ENCODE measurements around the gene CARD11.
"Not testable (repeated sequence)": the region's sequence is repeated elsewhere in the genome, so short reads cannot be mapped to it uniquely, and the experiment has no call there.

CARD11 gene

DNA sequence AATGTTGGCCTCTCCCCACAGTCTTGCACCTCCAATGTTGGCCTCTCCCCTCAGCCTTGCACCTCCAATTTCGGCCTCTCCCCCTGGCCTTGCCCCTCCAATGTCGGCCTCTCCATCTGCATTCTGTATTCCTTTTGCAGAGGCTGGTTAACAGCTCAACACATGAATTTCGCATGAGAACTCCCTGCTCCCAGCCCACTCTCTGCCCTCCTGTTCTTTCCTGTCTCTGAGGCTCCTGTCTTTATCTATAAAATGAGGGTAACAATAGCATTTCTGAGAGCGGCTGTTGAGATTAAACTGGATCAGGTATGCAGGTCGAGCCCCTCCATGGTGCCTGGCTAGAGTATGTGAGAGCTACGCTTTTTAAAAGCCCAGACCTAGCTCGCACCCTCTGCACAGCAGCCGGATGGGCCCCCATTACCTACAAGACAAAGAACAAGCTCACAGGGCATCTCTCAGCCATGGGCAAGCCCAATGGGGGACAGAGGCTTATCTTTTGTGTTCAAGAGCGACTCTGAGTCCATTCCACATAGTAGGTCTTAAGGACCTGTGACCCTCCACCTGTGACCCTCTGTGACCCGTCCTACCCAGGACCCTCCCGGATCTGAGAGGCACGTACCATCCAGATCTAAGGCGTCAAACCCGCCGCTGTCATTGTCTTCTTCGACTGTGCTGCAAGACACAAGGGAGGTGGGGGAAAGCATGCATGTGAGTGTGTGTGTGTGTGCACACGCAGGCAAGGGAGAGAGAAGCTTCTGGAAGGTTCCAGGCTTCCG lies 117.4 kb downstream of the CARD11 start:
- no peak for DNase-seq (ENCODE audit: low read depth in 3 of 3)

DNA sequence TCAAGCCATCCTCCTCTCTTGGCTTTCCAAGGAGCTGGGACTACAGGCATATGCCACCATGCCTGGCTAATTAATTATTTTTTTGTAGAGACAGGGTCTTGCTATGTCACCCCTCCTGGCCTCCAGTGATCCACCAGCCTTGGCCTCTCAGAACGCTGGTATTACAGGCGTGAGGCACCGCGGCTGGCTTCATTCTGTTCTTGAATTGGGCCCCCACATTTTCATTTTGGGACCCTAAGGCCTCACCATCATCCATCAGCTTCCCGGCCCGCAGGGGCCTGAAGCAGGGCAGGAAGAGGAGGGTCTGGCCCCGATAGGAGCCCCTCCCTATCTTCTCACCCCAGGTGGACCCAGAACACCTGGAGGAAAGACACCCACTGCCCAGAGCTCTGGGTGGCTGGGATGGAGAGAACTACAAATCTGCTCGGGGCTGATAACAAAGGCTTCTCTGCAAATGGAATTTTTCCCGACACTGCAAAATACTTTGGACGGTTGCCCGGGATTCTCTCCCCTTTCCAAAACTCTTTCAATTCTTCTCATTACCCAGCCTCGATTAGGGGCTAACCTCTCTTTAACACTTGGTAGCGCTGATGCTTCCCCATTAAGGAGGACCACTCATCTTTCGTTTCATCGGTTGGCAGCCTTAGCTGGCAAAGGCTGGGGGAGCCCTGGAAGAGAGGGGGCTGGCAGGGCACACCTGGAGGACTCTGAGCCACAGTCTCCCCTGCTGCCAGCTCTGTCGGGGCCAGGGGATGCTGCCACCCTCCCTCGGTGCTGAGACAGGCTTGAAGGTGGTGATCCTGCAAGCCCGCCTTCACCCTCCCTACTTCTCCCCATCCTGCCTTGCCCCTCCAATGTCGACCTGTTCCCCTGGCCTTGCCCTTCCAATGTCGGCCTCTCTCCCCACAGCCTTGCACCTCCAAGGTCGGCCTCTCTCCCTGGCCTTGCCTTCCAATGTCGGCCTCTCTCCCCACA lies 118.5 kb downstream of the CARD11 start:
- DNase-seq (ENCODE audit: low read depth in 3 of 3) = no peak

DNA sequence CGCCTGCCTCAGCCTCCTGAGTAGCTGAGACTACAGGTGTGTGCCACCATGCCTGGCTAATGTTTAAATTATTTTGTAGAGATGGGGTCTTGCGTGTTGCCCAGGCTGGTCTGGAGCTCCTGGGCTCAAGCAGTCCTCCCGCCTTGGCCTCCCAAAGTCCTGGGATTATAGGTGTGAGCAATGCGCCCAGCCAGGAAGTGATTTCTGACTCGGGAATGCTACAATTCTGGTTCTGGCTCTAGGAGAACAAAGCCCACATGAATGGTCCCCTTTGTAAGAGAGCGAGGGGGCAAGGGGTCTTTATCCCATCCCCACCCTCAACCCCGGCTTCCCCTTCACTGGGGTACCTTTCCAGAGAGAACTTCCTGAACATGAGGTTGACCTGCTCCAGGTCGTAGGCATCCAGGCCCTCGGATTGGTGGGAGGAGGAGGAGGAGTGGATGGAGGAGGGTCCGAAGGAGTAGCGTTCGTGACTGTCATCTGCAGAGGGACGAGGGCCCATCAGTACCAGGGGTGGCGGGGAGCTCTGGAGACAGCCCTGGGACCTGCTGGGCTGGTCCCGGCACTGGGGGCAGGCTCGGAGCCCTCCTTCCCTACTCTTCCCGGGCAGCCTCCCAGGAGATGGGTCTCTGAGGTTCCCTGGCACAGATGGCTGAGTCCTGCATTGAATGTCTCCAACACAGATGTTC lies 119.6 kb downstream of the CARD11 start:
- no peak for DNase-seq (ENCODE audit: low read depth in 3 of 3)

DNA sequence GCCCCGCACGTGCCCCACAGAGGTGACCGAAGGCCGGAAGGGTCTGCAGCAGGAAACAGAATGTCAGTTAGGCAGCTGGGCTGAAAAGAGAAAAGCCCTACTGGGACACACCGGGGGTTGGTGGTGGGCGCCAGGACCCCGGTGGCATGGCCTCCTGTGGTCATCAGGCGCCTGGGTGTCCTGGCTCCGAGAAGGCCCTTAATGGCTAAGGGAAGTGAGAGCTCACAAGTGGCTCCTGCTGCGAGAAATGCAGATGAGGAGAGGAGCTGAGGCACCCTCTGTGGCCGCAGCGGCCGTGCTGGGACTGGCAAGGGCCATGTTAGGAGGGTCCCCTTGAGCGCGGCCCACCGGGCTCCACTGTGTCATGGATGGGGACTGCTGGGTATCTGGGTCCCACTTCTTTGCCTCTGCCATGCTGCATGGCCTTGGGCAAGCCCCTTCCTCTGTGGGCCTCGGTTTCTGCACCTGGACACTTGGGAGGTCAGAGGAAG lies 120.3 kb downstream of the CARD11 start:
- no peak for DNase-seq (ENCODE audit: low read depth in 3 of 3)

DNA sequence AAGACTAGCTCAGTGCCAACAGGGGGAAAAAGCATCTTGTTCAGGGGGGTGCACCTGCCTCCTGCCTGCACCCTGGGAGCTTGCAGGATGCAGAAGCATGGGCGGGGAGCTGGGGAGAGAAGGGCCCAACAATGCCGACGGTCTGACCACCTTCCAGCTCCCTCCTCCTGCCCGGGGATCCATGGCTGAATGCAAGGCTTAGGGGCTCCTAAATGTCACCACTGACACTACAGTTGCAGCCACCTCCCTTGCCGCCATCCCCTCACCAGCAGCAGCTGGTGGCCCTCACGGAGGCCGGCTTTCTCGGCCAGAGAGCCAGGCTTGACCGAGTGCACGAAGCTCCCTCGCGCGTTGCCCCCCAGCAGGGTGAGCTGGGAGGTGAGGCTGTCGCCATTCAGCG lies 120.8 kb downstream of the CARD11 start:
- no peak for DNase-seq (ENCODE audit: low read depth in 3 of 3)

DNA sequence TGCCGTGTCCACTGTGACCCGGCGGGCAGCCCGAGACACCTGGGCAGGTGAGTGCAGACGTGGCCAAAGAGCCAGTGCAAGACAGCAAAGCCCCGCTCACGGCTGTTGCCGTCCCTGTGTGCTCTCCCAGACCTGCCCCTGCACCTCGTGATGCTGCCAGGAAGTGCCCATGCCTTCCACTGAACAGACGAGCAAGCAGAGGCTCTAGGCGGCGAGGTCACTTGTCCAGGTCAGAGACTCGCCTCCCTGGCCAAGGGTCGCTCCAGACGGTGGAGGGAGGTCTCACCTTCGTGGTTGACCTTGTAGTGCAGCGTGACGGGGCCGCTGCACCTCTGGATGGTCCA lies 121.3 kb downstream of the CARD11 start:
- DNase-seq (ENCODE audit: low read depth in 3 of 3) = no peak

DNA sequence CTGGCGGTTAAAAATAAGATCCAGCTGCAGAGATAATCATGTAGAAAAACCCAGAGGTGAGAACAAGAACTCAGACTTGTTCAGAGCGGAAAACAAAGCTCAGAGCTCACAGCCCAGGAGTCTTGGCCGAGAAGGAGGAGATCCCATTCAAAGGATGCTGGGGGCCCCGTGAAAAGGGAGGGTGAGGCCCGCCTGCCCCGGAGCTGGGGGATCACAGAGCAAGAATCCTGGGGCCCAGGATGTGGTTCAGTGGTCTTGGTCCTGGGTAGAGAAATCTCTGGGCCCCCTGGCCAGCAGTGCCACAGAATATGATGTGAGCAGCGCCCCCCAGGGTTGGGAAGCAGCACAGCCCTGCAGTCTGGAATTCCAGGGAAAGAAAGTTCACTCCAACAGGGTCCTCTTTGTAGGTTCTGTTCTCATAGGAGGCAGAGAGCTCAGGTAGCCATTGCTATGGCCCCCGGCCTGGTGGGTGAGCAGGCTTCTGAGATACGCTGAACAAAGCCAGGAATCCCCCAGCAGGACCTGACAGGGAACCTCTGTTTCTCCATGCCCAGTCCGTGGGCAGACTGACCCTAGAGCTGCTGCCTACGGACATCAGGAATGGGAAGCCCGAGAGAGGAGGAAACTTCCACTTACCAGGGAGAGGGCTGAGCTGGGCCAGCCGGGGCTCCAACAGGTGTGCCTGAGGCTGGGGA lies 121.9 kb downstream of the CARD11 start:
- DNase-seq (ENCODE audit: low read depth in 3 of 3) = no peak

DNA sequence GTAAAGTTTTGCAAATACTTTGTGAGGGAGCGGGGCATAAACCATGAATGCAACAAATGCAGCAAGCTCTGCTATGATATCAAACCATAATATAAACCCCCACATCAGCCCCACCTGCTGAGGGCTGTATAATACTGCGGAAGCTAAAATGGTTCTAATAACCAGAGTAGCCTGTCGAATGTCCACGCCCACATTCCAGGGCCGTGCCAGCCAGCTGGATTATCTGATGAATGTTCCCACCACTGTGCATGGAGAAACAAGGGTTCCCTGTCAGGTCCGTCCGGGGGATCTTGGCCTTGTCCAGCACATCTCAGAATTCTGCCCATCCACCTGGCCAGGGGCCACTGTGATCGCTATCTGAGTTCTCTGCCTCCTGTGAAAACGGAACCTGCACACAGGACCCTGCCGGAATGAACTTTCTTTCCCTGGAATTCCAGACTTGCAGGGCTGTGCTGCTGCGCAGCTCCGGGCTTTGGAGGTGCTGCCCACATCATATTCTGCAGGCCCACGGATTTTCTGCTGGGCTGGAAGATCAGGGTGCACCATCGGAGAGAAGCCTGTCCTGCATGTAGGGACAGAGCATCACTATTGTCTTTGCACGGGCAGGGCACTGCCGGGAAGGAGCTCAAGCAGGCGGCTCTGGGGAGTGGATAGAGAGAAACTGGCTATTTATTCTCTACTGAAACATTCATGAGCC lies 122.6 kb downstream of the CARD11 start:
- DNase-seq (ENCODE audit: low read depth in 3 of 3) = no peak

DNA sequence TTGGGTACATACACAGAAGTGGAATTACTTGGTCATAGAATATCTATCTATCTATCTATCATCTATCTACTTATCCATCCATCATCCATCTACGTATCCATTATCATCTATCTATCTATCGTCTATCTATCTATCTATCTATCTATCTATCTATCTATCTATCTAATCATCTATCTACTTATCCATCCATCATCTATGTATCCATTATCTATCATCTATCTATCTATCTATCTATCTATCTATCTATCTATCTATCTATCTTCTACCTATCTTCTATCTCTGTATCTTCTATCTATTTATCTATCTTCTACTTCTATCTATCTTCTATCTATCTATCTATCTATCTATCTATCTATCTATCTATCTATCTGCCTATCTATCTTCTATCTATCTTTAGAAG lies 123.2 kb downstream of the CARD11 start:
- not testable (repeated sequence) for DNase-seq (ENCODE audit: low read depth in 3 of 3)

DNA sequence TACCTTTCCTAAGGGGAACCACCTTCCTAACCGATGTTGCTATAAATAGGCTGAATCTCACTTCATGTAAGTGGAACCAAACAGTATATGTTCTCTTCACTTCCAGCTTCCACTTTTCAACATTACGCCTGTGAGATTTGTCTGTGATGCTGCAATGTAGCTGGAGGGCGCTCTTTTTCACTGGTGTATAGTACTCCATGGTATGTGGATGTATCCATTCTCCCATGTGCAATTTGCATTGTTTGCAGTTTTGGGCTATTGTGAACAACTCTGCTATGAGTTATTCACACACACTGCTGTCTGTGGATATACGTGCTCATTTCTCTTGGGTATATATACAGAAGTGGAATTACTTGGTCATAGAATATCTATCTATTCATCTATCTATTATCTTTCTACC lies 123.6 kb downstream of the CARD11 start:
- no peak for DNase-seq (ENCODE audit: low read depth in 3 of 3)

DNA sequence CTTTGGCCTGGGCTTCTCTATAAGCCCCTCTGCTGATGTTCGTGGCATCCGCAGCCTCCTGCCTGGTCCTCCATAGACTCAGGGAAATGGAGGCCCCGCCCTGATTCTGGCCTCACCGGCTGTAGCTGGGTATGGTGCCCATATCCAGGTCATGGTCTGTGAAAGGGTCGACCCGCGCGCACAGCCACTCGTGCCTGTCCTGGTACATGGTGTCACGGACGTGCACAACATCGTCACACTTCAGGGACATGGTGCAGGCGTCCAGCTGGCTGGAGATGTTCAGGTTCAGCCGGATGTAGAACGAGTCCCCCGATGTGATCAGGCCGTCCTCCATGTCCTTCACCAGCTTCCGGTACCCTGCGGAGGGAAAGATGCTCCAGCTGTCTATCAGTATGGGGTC lies 124.4 kb downstream of the CARD11 start:
- no peak for DNase-seq (ENCODE audit: low read depth in 3 of 3)

DNA sequence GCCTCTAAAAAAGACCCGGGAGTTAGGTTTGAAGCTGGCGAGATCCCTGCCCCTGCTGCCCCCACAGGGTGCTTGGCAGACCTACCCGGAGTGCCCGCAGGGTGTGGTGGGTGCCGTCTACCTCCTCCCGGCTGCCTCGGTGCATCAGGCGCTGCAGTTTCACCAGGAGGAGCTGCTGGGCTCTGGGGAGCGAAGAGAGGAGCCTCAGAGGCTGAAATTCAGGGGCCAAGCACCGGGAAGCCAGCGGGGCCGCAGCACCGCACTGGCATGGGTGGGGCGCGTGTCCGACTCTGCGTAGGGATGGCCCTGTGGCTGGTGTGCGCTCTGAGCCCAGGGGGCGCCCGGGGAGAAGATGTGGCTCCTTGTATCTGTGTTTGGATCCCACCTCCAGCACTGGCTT lies 125.3 kb downstream of the CARD11 start:
- DNase-seq (ENCODE audit: low read depth in 3 of 3) = no peak

DNA sequence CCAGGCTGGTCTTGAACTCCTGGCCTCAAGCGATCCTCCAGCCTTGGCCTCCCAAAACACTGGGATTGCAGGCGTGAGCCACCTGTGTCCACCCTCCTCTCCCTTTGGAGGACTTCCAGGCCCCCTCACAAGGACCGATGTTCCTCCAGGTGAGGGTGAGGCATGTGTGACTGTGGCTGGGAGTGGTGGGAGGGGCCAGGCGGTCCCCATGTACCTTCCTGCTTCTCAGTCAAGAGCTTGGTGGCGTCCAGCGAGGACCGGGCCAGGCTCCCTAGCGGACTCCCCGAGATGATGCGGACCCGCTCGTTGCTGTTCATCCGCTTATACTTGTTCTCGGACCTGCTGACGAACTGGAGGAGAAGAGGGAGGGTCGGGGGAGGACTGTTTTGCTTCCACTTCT lies 128.6 kb downstream of the CARD11 start:
- no peak for DNase-seq (ENCODE audit: low read depth in 3 of 3)

DNA sequence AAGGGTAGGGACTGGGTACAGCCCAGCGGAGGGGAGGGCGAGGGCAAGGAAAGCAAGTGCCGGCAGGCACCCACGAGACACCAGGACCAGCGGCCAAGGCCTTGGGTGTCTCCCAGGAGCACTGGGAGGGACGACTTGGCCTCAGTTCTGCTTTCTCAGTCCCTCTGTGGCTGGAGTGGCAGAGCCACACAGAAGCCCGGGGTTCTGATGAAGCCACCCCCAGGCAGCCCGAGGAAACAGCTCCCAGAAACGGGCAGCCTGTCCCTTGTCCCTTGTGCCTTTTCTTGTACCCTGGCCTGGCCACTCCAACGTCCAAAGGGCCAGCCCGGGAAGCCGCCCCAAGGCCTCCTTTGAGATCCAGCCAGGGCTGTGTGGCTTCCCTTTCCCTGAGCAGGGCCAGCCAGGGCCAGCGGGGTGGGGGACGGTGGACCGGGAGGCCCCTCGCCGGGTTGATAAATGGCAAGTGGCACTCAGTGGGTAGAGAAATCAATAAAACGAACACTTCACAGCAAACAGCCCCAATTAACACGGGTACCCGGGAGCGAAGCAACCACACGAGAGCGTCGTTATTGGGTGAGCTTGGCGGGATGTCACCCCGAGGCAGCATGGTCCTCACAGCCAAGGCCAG lies 129.8 kb downstream of the CARD11 start:
- DNase-seq (ENCODE audit: low read depth in 3 of 3) = no peak

DNA sequence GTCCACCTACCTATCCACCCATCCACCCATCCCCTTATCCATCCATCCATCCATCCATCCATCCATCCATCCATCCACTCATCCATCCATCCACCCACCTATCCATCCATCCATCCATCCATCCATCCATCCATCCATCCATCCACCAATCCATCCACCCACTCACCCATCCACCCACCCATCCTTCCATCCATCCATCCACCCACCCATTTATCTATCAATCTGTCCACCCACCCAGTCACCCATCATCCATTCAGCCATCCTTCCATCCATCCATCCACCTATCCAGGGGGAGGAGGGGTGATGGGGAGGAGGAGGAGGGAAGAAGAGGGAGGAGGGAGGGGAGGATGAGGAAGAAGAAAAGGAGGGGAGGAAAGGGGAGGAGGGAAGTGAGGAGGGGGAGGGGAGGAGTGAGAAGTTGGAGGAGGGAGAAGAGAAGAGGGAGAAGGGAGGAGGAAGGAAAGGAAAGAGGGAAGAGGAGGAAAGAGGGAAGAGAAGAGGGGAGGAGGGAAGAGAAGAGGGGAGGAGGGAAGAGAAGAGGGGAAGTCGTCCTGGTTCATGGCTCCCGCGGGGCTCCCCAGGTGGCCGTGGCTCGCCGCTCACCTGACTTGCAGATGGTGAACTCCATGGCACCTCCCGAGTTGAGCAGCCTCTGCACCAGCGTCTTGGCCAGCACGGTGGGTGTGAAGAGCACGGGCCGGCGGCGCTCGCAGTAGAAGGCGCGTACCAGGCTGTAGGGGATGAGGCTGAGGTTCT lies 130.8 kb downstream of the CARD11 start:
- DNase-seq (ENCODE audit: low read depth in 3 of 3) = no peak

DNA sequence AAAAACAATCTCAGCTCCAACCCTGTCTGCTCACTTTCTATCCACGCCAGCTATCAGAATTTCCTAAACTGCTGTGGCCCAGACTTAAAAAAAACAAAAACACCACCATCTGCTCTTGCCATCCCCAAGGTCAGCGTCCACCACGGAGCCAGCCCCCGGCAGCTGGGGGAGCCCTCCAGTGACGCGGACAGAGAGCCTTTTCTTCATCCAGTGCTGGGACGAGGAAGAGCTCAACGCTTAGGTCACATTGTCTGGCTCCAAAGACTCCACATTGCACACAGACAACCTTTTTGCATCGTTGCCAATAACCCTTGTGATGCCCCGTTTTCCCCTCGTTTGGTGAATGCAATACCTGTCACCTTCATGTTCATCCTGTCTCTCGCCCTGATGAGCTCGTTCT lies 132.2 kb downstream of the CARD11 start:
- no peak for DNase-seq (ENCODE audit: low read depth in 3 of 3)

DNA sequence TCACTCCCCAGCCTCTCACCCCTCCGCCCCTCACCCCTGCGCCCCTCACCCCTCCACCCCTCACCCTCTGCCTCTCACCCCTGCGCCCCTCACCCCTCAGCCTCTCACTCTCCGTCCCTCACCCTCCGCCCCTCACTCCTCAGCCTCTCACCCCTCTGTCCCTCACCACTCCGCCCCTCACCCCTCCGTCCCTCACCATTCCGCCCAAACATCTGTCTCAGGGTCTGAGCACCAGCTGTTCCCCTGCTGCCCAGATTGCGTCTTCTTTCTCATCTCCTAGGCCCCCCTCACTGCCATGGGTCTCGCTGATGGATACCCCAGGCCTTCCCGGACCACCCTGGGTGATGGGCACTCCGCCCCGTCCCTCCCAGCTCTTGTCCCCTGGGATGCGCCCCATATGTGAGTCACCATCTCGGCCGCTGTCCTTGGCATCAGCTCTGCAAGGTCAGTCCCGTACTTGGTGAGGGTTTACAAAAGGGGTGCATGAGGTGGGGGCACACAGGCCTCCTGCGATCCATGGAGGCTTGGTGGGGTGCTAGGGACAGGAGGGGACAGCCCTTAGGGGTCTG lies 134.1 kb downstream of the CARD11 start:
- DNase-seq (ENCODE audit: low read depth in 3 of 3) = no peak

DNA sequence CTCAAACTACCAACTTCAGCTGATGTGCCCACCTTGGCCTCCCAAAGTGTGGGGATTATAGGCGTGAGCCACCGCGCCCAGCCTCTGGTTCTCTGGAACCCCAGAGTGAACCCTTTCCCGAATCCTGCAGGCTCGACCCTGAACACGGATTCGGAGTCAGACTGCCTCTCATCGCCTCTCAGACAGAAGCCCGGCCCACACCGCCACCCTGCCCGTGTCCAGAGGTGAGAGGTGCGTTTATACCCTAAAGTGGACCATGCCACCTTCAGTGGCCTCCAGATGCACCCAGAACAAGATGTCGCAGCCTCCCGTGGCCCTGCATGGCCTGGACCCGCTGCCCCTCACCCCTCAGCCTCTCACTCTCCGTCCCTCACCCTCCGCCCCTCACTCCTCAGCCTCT lies 134.6 kb downstream of the CARD11 start:
- DNase-seq (ENCODE audit: low read depth in 3 of 3) = no peak

DNA sequence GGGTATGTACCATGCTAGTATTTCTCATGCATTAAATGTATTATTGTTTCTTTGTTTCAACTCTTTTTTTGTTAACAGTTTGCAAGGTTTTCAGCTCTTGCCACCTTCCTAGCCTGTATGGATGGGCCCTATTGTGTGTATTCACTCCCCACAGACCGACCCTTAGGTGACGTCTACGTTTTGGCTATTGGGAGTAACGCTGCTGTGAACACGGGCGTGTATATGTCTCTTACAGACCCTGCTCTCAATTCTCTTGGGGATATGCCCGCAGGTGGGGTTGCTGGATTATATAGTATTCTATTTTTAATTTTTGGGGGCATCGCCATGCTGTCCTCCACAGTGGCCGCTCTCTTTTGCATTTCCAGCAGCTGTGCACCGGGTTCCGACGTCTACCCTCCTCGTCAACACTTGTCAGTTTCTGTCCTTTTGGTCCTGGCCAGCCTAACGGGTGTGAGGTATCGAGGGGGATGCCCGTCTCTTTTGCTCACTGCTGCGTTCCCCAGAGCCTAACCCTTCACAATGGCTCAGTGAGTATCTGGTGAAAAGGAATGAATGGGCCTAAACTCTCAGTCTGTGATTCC lies 135.5 kb downstream of the CARD11 start:
- DNase-seq (ENCODE audit: low read depth in 3 of 3) = no peak
